Measurements from ENCODE around the gene LAGE3.

DNA sequence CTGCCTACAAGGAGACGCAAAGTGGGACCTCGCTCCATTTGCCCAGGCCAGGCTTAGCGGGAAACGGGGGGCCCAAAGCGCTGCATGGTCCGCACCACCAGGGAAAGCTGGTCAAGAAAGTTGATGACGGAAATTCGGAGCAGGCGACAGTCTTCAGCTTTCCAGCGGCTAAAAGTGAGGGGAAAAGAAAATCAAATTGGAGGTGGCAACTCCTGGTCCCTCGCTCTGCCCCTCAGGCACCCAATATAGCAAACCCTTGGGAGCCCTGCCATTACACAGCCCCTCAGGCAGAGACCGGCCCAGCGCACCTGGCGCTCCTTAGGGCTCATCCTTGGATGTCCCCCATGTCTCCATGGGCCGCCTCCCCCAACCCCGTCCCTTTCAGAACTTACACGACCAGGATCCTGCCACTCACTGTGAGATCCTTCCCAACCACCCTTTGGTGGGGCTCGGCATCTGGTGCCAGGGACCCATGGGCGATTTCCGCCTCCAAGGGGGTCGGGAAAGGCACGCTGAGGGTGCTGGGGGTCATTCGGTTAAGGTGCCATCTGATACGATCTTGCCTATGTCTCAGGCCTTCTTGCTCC, 1.1 kb downstream of the LAGE3 start:
- TF ChIP-seq, protein P1, sequence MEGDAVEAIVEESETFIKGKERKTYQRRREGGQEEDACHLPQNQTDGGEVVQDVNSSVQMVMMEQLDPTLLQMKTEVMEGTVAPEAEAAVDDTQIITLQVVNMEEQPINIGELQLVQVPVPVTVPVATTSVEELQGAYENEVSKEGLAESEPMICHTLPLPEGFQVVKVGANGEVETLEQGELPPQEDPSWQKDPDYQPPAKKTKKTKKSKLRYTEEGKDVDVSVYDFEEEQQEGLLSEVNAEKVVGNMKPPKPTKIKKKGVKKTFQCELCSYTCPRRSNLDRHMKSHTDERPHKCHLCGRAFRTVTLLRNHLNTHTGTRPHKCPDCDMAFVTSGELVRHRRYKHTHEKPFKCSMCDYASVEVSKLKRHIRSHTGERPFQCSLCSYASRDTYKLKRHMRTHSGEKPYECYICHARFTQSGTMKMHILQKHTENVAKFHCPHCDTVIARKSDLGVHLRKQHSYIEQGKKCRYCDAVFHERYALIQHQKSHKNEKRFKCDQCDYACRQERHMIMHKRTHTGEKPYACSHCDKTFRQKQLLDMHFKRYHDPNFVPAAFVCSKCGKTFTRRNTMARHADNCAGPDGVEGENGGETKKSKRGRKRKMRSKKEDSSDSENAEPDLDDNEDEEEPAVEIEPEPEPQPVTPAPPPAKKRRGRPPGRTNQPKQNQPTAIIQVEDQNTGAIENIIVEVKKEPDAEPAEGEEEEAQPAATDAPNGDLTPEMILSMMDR (IDR thresholded peaks at IDR 0.05; ENCODE audit: low read depth, low read length), result no peak
- no peak for TF ChIP-seq EZH2phosphoT487 (IDR thresholded peaks at IDR 0.05; ENCODE audit: low read depth)

Measured in OCI-LY3 (cell line).